DMS53 treated with DMSO at 0.1 percent for 48 hours (cell line): ENCODE results near the gene VEGFB.
A peak's percentile ranks its signal among the peaks of the same experiment; 100 is the strongest.
"Not testable (repeated sequence)": the region's sequence is repeated elsewhere in the genome, so short reads cannot be mapped to it uniquely, and the experiment has no call there.

Experiments used
- DNase-seq: peaks from one replicate; lab custom pipeline; 2025; ENCODE audit not compliant: unreplicated experiment; lab: John Stamatoyannopoulos, UW

The VEGFB gene

GRCh38 chr11:64245797-64246620, 11.6 kb downstream of the VEGFB start:
- DNase-seq, result peak; percentile 51

GRCh38 chr11:64246621-64246870, 12.2 kb downstream of the VEGFB start:
- not testable (repeated sequence) for DNase-seq

GRCh38 chr11:64246871-64247728, 12.7 kb downstream of the VEGFB start, which contains the start of gene PPP1R14B:
Gene PPP1R14B (minus strand): TSS chr11:64246943. CDS start chr11:64246673, 270 bp downstream.
- peak; percentile 89 for DNase-seq

- no peak for DNase-seq
Observed at GRCh38 chr11:64247729-64248531, 13.5 kb downstream of the VEGFB start.

- DNase-seq, result no peak
Observed at GRCh38 chr11:64248578-64248977, 14.2 kb downstream of the VEGFB start.

- DNase-seq, result no peak
Observed at GRCh38 chr11:64249038-64249437, 14.7 kb downstream of the VEGFB start.

GRCh38 chr11:64249563-64250414, 15.4 kb downstream of the VEGFB start:
- no peak for DNase-seq

- DNase-seq, result no peak
Observed at GRCh38 chr11:64250415-64251015, 16.1 kb downstream of the VEGFB start.

- DNase-seq, result no peak
Observed at GRCh38 chr11:64251016-64251752, 16.8 kb downstream of the VEGFB start, which contains the start of gene PLCB3. Gene PLCB3 (plus strand): TSS chr11:64251530. CDS start chr11:64251650, 120 bp downstream.

- no peak for DNase-seq
Observed at GRCh38 chr11:64251753-64252002, 17.3 kb downstream of the VEGFB start.

- peak; percentile 14 for DNase-seq
Observed at GRCh38 chr11:64252003-64252872, 17.9 kb downstream of the VEGFB start.

GRCh38 chr11:64253043-64253442, 18.7 kb downstream of the VEGFB start:
- DNase-seq, result no peak

GRCh38 chr11:64253481-64253880, 19.1 kb downstream of the VEGFB start:
- DNase-seq, result no peak

- no peak for DNase-seq
Observed at GRCh38 chr11:64254326-64254725, 19.9 kb downstream of the VEGFB start.

GRCh38 chr11:64255135-64256128, 21.0 kb downstream of the VEGFB start:
- DNase-seq, result no peak

- DNase-seq, result no peak
Observed at GRCh38 chr11:64256300-64256699, 21.9 kb downstream of the VEGFB start.

GRCh38 chr11:64258356-64258755, 24.0 kb downstream of the VEGFB start:
- DNase-seq, result no peak
